KMS-11 (cell line): ENCODE measurements around the gene ILF2.

Experiments
- H2AFZ ChIP-seq: fragments of 200-600 bp; sonication (generic); 2 replicates; pipeline ENCODE4 v1.6.1; 2016; ENCODE audit warnings: antibody characterized with exemption, mixed run types, low read depth
- H3K27ac ChIP-seq: fragments of 200-600 bp; sonication (generic); 2 replicates; pipeline ENCODE4 v1.6.1; 2016; ENCODE audit warnings: mild to moderate bottlenecking, mixed run types
- H3K27me3 ChIP-seq: fragments of 200-600 bp; sonication (generic); 2 replicates; pipeline ENCODE4 v1.6.1; 2017; ENCODE audit warnings: mild to moderate bottlenecking, low read depth, mixed run types, moderate library complexity; ENCODE audit not compliant: insufficient read depth
- H3K36me3 ChIP-seq: fragments of 200-600 bp; sonication (generic); 2 replicates; pipeline ENCODE4 v1.6.1; 2017; ENCODE audit warnings: mild to moderate bottlenecking, mixed run types; ENCODE audit not compliant: insufficient read depth
- H3K4me1 ChIP-seq: fragments of 200-600 bp; sonication (generic); 2 replicates; pipeline ENCODE4 v1.6.1; 2016; ENCODE audit warnings: mild to moderate bottlenecking, low read depth, mixed run types; ENCODE audit not compliant: poor library complexity, severe bottlenecking
- H3K4me2 ChIP-seq: fragments of 200-600 bp; sonication (generic); 2 replicates; pipeline ENCODE4 v1.7.0; 2016; ENCODE audit warnings: mild to moderate bottlenecking, mixed run types
- H3K4me3 ChIP-seq: fragments of 200-600 bp; sonication (generic); IDR thresholded peaks from 2 replicates; pipeline ENCODE4 v1.6.1; 2017; ENCODE audit warnings: low read depth, low read length, mixed read lengths; ENCODE audit not compliant: insufficient read depth
- H3K79me2 ChIP-seq: fragments of 200-600 bp; sonication (generic); 2 replicates; pipeline ENCODE4 v1.6.1; 2016; ENCODE audit warnings: low read depth, mixed run types; ENCODE audit not compliant: insufficient read depth
- H3K9ac ChIP-seq: fragments of 200-600 bp; sonication (generic); 2 replicates; pipeline ENCODE4 v1.6.1; 2016; ENCODE audit warnings: mild to moderate bottlenecking, mixed run types
- H4K20me1 ChIP-seq: fragments of 200-600 bp; sonication (generic); 2 replicates; pipeline ENCODE4 v1.6.1; 2016; ENCODE audit warnings: mild to moderate bottlenecking, mixed run types; ENCODE audit not compliant: insufficient read depth
- CTCF ChIP-seq: fragments of 200-600 bp; sonication (generic); conservative IDR thresholded peaks from 2 replicates; pipeline ENCODE4 v1.6.1; 2017; ENCODE audit warnings: low read depth, mild to moderate bottlenecking, antibody characterized with exemption, low read length, moderate library complexity, mixed read lengths

The ILF2 gene

GRCh38 chr1:153699768-153700167 is 29.0 kb upstream of the ILF2 start:
- H3K4me3 ChIP-seq = no peak overlapping the region
- no peak for TF ChIP-seq CTCF
- H3K27me3 ChIP-seq = no peaks in the 10 kb centered on the region
- no peak overlapping the region for H3K4me2 ChIP-seq
- no peaks in the 10 kb centered on the region for H4K20me1 ChIP-seq
- H3K36me3 ChIP-seq = no peaks in the 10 kb centered on the region
- H3K9ac ChIP-seq = no peak overlapping the region
- H3K27ac ChIP-seq = no peak overlapping the region
- H2AFZ ChIP-seq = no peak overlapping the region
- H3K4me1 ChIP-seq = no peaks in the 10 kb centered on the region
- no peaks in the 10 kb centered on the region for H3K79me2 ChIP-seq

- no peak overlapping the region for H3K4me3 ChIP-seq
- no peaks in the 10 kb centered on the region for H3K27me3 ChIP-seq
- H3K9ac ChIP-seq = no peak overlapping the region
- no peak overlapping the region for H2AFZ ChIP-seq
- H3K27ac ChIP-seq = no peak overlapping the region
- H3K36me3 ChIP-seq = no peaks in the 10 kb centered on the region
- no peak for TF ChIP-seq CTCF
- H4K20me1 ChIP-seq = no peaks in the 10 kb centered on the region
- H3K4me1 ChIP-seq = no peaks in the 10 kb centered on the region
- H3K79me2 ChIP-seq = no peaks in the 10 kb centered on the region
- H3K4me2 ChIP-seq = no peak overlapping the region
These were observed 28.3 kb upstream of the ILF2 start for GRCh38 chr1:153698923-153699714.

GRCh38 chr1:153698020-153698922 is 27.5 kb upstream of the ILF2 start:
- no peaks in the 10 kb centered on the region for H3K4me1 ChIP-seq

More at GRCh38 chr1:153698020-153698922, 27.5 kb upstream of the ILF2 start:
- no peak overlapping the region for H3K9ac ChIP-seq
- H3K4me2 ChIP-seq = no peak overlapping the region
- TF ChIP-seq CTCF = no peak
- no peak overlapping the region for H2AFZ ChIP-seq
- H3K79me2 ChIP-seq = no peaks in the 10 kb centered on the region
- no peaks in the 10 kb centered on the region for H4K20me1 ChIP-seq
- H3K4me3 ChIP-seq = no peak overlapping the region
- H3K36me3 ChIP-seq = no peaks in the 10 kb centered on the region
- no peak overlapping the region for H3K27ac ChIP-seq
- H3K27me3 ChIP-seq = no peaks in the 10 kb centered on the region
